Measurements from ENCODE around the gene CNTF.

- TF ChIP-seq EP300 (IDR thresholded peaks at IDR 0.05) (peak in 1 of 4 donors; percentile 1), CTCF (IDR thresholded peaks at IDR 0.05) (no peak), POLR2AphosphoS5 (IDR thresholded peaks at IDR 0.05) (no peak)
Measured at GRCh38 chr11:58578136-58578634, 44.3 kb upstream of the CNTF start.
